Neural cell (in vitro differentiated cells): Measurements from ENCODE around the gene OSBPL2. TPM values are rescaled to one million over a fixed set of nuclear protein-coding genes. Genes with fewer than 3 reads are reported as not detected.

ENCODE experiments used
- H2AFZ ChIP-seq: fragments of 200-600, 300-800 bp; sonication (generic), shearing (Covaris generic); 2 replicates; pipeline ENCODE4 v1.6.0; 2014; ENCODE audit warnings: low read depth, mild to moderate bottlenecking, antibody characterized with exemption, low read length, moderate library complexity
- H3F3A ChIP-seq: fragments of 200-600 bp; shearing (Covaris generic); 2 replicates; pipeline ENCODE4 v1.6.1; 2016; ENCODE audit warnings: mild to moderate bottlenecking, moderate library complexity, mixed read lengths, antibody characterized with exemption, low read length; ENCODE audit not compliant: insufficient read depth, poor library complexity, severe bottlenecking
- H3K27ac ChIP-seq: fragments of 200-600, 300-800 bp; sonication (generic), shearing (Covaris generic); 2 replicates; pipeline ENCODE4 v1.5.1; 2014; ENCODE audit warnings: mild to moderate bottlenecking, low read length, moderate library complexity
- H3K27me3 ChIP-seq: fragments of 300-800, 200-600 bp; sonication (generic), shearing (Covaris generic); 2 replicates; pipeline ENCODE4 v1.6.0; 2014; ENCODE audit warnings: mild to moderate bottlenecking, low read depth, low read length, moderate library complexity; ENCODE audit not compliant: insufficient read depth
- H3K36me3 ChIP-seq: fragments of 300-800, 200-600 bp; sonication (generic), shearing (Covaris generic); 2 replicates; pipeline ENCODE4 v1.5.1; 2014; ENCODE audit warnings: mild to moderate bottlenecking, antibody characterized with exemption, low read length, moderate library complexity; ENCODE audit not compliant: insufficient read depth
- H3K4me2 ChIP-seq: fragments of 300-800, 200-600 bp; sonication (generic), shearing (Covaris generic); 2 replicates; pipeline ENCODE4 v1.6.0; 2014; ENCODE audit warnings: mild to moderate bottlenecking, low read length
- H3K4me3 ChIP-seq: fragments of 300-800, 200-600 bp; sonication (generic), shearing (Covaris generic); 2 replicates; pipeline ENCODE4 v1.5.1; 2014; ENCODE audit warnings: mild to moderate bottlenecking, low read length, moderate library complexity
- H3K79me2 ChIP-seq: fragments of 200-600 bp; shearing (Covaris generic); replicated peaks from 2 replicates; pipeline ENCODE4 v1.6.0; 2014; ENCODE audit warnings: mild to moderate bottlenecking, low read length, moderate library complexity; ENCODE audit not compliant: insufficient read depth
- H3K9ac ChIP-seq: fragments of 300-800, 200-600 bp; sonication (generic), shearing (Covaris generic); 2 replicates; pipeline ENCODE4 v1.6.1; 2016; ENCODE audit warnings: mild to moderate bottlenecking, low read length, mixed read lengths
- H3K9me2 ChIP-seq: fragments of 200-600 bp; shearing (Covaris generic); 2 replicates; pipeline ENCODE4 v1.6.1; 2016; ENCODE audit warnings: mild to moderate bottlenecking, low read length, mixed read lengths; ENCODE audit not compliant: insufficient read depth
- H3K9me3 ChIP-seq: fragments of 200-600, 300-800 bp; sonication (generic), shearing (Covaris generic); 2 replicates; pipeline ENCODE4 v1.6.1; 2016; ENCODE audit warnings: mild to moderate bottlenecking, mixed run types, low read length, moderate library complexity, mixed read lengths
- H4K20me1 ChIP-seq: fragments of 200-600 bp; shearing (Covaris generic); 2 replicates; pipeline ENCODE4 v1.6.1; 2016; ENCODE audit warnings: mild to moderate bottlenecking, mixed run types; ENCODE audit not compliant: insufficient read depth
- CTCF ChIP-seq: fragments of 450-650 bp; IDR thresholded peaks from 2 replicates; pipeline ENCODE4 v1.5.1; 2014; ENCODE audit warnings: antibody characterized with exemption, mild to moderate bottlenecking, moderate library complexity; ENCODE audit not compliant: poor library complexity, severe bottlenecking
- EP300 ChIP-seq: fragments of 450-650 bp; conservative IDR thresholded peaks from 2 replicates; pipeline ENCODE4 v1.6.1; 2014; ENCODE audit warnings: antibody characterized with exemption, mild to moderate bottlenecking, moderate library complexity; ENCODE audit not compliant: poor library complexity, severe bottlenecking
- EZH2 ChIP-seq: fragments of 200-600, 300-800 bp; shearing (Covaris generic), sonication (generic); IDR thresholded peaks from 2 replicates; pipeline ENCODE4 v1.6.1; 2014; ENCODE audit warnings: antibody characterized with exemption, low read length, borderline replicate concordance, mild to moderate bottlenecking; ENCODE audit not compliant: insufficient read depth, poor library complexity, severe bottlenecking
- MXI1 ChIP-seq: fragments of 450-650 bp; conservative IDR thresholded peaks from 2 replicates; pipeline ENCODE4 v1.6.1; 2014; ENCODE audit warnings: antibody characterized with exemption, mild to moderate bottlenecking; ENCODE audit not compliant: poor library complexity, severe bottlenecking
- POLR2AphosphoS5 ChIP-seq: IDR thresholded peaks from 2 replicates; pipeline ENCODE4 v1.6.1; 2012
- RAD21 ChIP-seq: fragments of 450-650 bp; conservative IDR thresholded peaks from 2 replicates; pipeline ENCODE4 v1.6.1; 2014; ENCODE audit warnings: antibody characterized with exemption, mild to moderate bottlenecking, moderate library complexity
- REST ChIP-seq: IDR thresholded peaks from 2 replicates; pipeline ENCODE4 v1.6.1; 2012; ENCODE audit warnings: borderline replicate concordance
- SMC3 ChIP-seq: fragments of 450-650 bp; conservative IDR thresholded peaks from 2 replicates; pipeline ENCODE4 v1.6.1; 2014; ENCODE audit warnings: antibody characterized with exemption, mild to moderate bottlenecking, moderate library complexity; ENCODE audit not compliant: poor library complexity
- TAF1 ChIP-seq: IDR thresholded peaks from 2 replicates; pipeline ENCODE4 v1.6.1; 2012; ENCODE audit warnings: low read depth
- polyA plus RNA-seq: library from polyadenylated mRNA; depleted of rRNA; stranded (reverse); fragments of >200 nt; gene quantifications from 2 replicates; pipeline ENCODE4 v1.2.3, GENCODE V29; 2014

The OSBPL2 gene
- polyA plus RNA-seq, 1 donor from 2014 or later = 41.5 TPM

GRCh38 chr20:62206388-62206775, 31.9 kb upstream of the OSBPL2 start:
- no peak for TF ChIP-seq MXI1
- TF ChIP-seq EZH2 = no peak
- no peak for TF ChIP-seq REST
- no peak for TF ChIP-seq SMC3
- TF ChIP-seq CTCF = no peak
- no peak for TF ChIP-seq TAF1
- TF ChIP-seq RAD21 = no peak
- no peak for TF ChIP-seq POLR2AphosphoS5
- no peak for TF ChIP-seq EP300

GRCh38 chr20:62208061-62208794, 30.1 kb upstream of the OSBPL2 start:
- H3K27ac ChIP-seq = no peak overlapping the region
- H3F3A ChIP-seq = no peaks in the 10 kb centered on the region
- no peak overlapping the region for H2AFZ ChIP-seq
- H3K4me2 ChIP-seq = no peak overlapping the region
- H3K4me3 ChIP-seq = no peak overlapping the region
- no peaks in the 10 kb centered on the region for H3K9me2 ChIP-seq
- H4K20me1 ChIP-seq = no peaks in the 10 kb centered on the region
- H3K36me3 ChIP-seq = no peaks in the 10 kb centered on the region
- no peaks in the 10 kb centered on the region for H3K9me3 ChIP-seq
- no peak overlapping the region for H3K9ac ChIP-seq
- TF ChIP-seq EP300 (no peak), EZH2 (no peak), SMC3 (no peak), REST (no peak), CTCF (no peak), MXI1 (no peak), POLR2AphosphoS5 (no peak), RAD21 (no peak), TAF1 (no peak)
- no peaks in the 10 kb centered on the region for H3K79me2 ChIP-seq
- H3K27me3 ChIP-seq = no peaks in the 10 kb centered on the region

More at GRCh38 chr20:62206388-62206775, 31.9 kb upstream of the OSBPL2 start:
- H3K9me3 ChIP-seq = no peaks in the 10 kb centered on the region
- no peak overlapping the region for H3K27ac ChIP-seq
- H3K4me3 ChIP-seq = no peak overlapping the region
- H3K4me2 ChIP-seq = no peak overlapping the region
- no peaks in the 10 kb centered on the region for H3F3A ChIP-seq
- no peaks in the 10 kb centered on the region for H3K9me2 ChIP-seq
- no peaks in the 10 kb centered on the region for H3K79me2 ChIP-seq
- no peak overlapping the region for H2AFZ ChIP-seq
- H3K27me3 ChIP-seq = no peaks in the 10 kb centered on the region
- H3K36me3 ChIP-seq = no peaks in the 10 kb centered on the region
- H4K20me1 ChIP-seq = no peaks in the 10 kb centered on the region
- no peak overlapping the region for H3K9ac ChIP-seq
